BJ (cell line): ENCODE data around the gene PLEKHA7. TPM values are rescaled to one million over a fixed set of nuclear protein-coding genes. Genes with fewer than 3 reads are reported as not detected.

ENCODE experiments used
- CTCF ChIA-PET: fragments of 350-600 bp; formaldehyde crosslinking; extraction: SDS; loops from one replicate; lab custom pipeline; 2021; ENCODE audit warnings: antibody characterized with exemption, inconsistent platforms; lab: Yijun Ruan, JAX
- POLR2A ChIA-PET: fragments of 300-600 bp; sonication (Branson Sonifier 250); formaldehyde crosslinking; extraction: SDS; loops from one replicate; lab custom pipeline; 2021; ENCODE audit warnings: antibody characterized with exemption; lab: Charles Lee
- DNase-seq: peaks from one replicate; pipeline ENCODE4 v3.0.0-alpha.2; 2011; ENCODE audit warnings: low read depth
- H3K27me3 ChIP-seq: 2 replicates; pipeline ENCODE4 v1.6.0; 2011; ENCODE audit warnings: low read length; ENCODE audit not compliant: control insufficient read depth, insufficient read depth
- H3K36me3 ChIP-seq: 2 replicates; pipeline ENCODE4 v1.5.1; 2011; ENCODE audit warnings: low read length; ENCODE audit not compliant: control insufficient read depth, insufficient read depth
- H3K4me3 ChIP-seq: 2 replicates; pipeline ENCODE4 v1.5.1; 2011; ENCODE audit warnings: low read depth, mild to moderate bottlenecking, control low read depth, low read length
- polyA plus RNA-seq: library from polyadenylated mRNA; depleted of rRNA; stranded (reverse); fragments of >200 nt; gene quantifications from 2 replicates; pipeline ENCODE4 v1.2.3, GENCODE V29; 2011
- TF ChIP-seq, protein P1 (sequence below): IDR thresholded peaks from 2 replicates; pipeline ENCODE4 v1.5.1; 2011; ENCODE audit warnings: low read depth, mild to moderate bottlenecking, control low read depth, inconsistent platforms, low read length, moderate library complexity; ENCODE audit not compliant: insufficient read depth

PLEKHA7 gene
- polyA plus RNA-seq, 1 experiment: 0.04 TPM

GRCh38 chr11:16982256-16982671 is 31.9 kb downstream of the PLEKHA7 start:
- ChIA-PET CTCF (no interaction called here), POLR2A (no interaction called here)
- no peaks in the 10 kb centered on the region; the same call in 1 of the 2 replicates for H3K27me3 ChIP-seq
- TF ChIP-seq, protein P1, sequence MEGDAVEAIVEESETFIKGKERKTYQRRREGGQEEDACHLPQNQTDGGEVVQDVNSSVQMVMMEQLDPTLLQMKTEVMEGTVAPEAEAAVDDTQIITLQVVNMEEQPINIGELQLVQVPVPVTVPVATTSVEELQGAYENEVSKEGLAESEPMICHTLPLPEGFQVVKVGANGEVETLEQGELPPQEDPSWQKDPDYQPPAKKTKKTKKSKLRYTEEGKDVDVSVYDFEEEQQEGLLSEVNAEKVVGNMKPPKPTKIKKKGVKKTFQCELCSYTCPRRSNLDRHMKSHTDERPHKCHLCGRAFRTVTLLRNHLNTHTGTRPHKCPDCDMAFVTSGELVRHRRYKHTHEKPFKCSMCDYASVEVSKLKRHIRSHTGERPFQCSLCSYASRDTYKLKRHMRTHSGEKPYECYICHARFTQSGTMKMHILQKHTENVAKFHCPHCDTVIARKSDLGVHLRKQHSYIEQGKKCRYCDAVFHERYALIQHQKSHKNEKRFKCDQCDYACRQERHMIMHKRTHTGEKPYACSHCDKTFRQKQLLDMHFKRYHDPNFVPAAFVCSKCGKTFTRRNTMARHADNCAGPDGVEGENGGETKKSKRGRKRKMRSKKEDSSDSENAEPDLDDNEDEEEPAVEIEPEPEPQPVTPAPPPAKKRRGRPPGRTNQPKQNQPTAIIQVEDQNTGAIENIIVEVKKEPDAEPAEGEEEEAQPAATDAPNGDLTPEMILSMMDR: no peak
- no peaks in the 10 kb centered on the region for H3K36me3 ChIP-seq
- DNase-seq: no peak
- H3K4me3 ChIP-seq: no peak overlapping the region

DNA sequence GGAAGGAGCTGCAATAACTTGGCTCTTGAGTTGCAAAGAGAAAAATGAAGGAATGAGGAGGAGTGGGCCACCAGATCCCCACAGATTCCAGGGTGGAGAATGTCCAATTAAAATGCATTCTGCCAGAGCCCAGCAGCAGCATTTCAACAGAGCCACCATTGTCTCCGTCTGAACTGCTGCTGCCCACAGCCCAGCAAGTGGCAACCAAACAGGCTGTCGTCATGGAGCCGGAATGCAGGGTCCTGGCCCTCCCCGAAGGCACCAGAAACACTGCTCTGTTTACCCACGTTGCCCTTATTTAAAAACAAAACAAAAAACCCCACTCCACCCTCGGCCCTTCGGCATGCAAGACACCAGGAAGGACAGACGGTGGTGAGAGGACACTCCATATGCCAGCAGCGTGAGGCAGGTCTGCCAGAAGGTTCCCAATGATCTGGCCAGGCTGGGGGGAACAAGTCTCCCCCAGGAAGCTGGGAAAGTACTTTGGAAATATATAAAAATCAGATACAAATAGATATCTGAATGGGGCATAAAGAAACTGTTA is 32.5 kb downstream of the PLEKHA7 start:
- TF ChIP-seq, protein P1: no peak
- H3K27me3 ChIP-seq: no peaks in the 10 kb centered on the region; the same call in 1 of the 2 replicates
- H3K36me3 ChIP-seq: no peaks in the 10 kb centered on the region
- ChIA-PET CTCF (no interaction called here), POLR2A (no interaction called here)
- peak; percentile 3 for DNase-seq
- H3K4me3 ChIP-seq: no peak overlapping the region

DNA sequence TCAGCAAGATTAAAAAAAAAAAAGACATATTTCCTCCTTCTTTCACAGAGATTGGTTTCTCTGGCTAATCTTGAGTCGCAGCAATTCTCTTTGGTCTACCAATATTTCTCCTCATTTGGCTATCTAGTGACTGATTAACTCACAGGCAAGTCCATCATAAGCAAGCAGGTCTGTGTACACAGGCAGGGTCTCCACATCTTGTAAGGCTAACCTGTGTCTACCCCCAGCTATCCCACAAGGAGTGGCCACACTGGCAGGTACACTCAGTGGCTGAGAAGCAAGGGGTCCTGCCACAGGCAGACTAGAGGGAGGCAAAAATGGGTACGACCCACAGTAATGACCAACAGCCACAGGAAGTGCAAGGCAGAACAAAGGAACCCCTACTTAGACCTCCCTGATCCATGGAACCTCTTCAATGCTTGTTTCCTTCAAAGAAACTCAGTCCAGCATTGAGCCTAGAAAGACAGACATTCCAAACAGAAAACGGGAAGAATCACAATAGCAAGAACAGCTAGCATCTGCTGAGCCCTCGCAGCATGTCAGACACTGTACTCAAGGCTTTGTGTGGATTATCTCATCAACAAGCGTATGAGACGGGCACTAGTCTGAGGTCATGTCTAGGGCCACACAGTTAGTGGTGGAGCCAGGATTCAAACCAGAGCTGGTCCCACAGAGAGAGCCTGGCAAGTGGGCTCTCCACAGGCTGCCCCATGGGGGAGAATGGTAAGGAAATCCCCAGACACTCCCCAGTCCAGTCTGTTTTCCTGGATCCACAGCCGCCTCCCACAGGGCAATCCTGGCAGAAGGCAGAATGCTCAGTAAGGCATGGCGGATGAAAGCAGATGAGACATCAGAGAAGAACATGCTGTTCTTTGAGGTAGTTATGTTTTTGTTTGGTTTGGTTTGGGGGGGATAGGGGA is 34.3 kb downstream of the PLEKHA7 start:
- no peaks in the 10 kb centered on the region for H3K36me3 ChIP-seq
- no peak for DNase-seq
- H3K4me3 ChIP-seq: no peak overlapping the region
- peaks cover 1% of the 10 kb centered on the region; the same call in 1 of the 2 replicates for H3K27me3 ChIP-seq
- POLR2A ChIA-PET: no interaction called here
- CTCF ChIA-PET: no interaction called here
- TF ChIP-seq, protein P1: no peak

DNA sequence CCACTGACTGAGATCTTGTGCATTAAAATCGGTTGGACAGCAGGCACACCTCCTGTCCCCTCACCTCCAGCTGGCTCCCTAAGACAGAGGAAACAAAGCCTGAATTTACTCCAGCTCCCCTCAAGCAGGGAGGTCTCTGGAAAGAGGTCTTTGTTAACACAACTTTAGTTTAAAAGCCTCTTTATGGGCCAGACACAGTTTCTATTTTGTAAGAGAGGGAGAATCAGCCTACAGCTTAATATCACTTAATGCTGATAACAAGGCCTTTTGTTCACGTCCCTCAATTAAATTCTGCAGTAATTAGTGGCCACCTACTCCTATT is 36.3 kb downstream of the PLEKHA7 start:
- TF ChIP-seq, protein P1: no peak
- Histone ChIP-seq H3K36me3 (no peaks in the 10 kb centered on the region), H3K4me3 (no peak overlapping the region), H3K27me3 (peaks cover 1% of the 10 kb centered on the region; the same call in 1 of the 2 replicates)
- CTCF ChIA-PET: interaction anchor here (2.4 kb wide), 1 partner anchor 12 kb away, joined by 9 read pairs; no protein-coding TSS in a partner anchor
- DNase-seq: no peak
- POLR2A ChIA-PET: no interaction called here
